Measurements from ENCODE around the gene RGS10.

The RGS10 gene

GRCh38 chr10:119514819-119515218, 27.7 kb downstream of the RGS10 start:
- Histone ChIP-seq H3K4me3 (ENCODE audit: low read length) (no peak overlapping the region), H3K27me3 (ENCODE audit: control insufficient read depth, insufficient read depth, low read length) (no peaks in the 10 kb centered on the region), H3K36me3 (ENCODE audit: control insufficient read depth, low read depth, low read length) (no peaks in the 10 kb centered on the region), H3K9ac (ENCODE audit: low read length) (no peak overlapping the region), H3K9me3 (ENCODE audit: control insufficient read depth, low read depth, low read length) (no peaks in the 10 kb centered on the region), H3K27ac (ENCODE audit: low read length) (no peak overlapping the region), H3K4me1 (ENCODE audit: control insufficient read depth, low read depth, low read length) (no peaks in the 10 kb centered on the region)

GRCh38 chr10:119511828-119512515, 30.5 kb downstream of the RGS10 start:
- no peak overlapping the region for H3K9ac ChIP-seq (ENCODE audit: low read length)
- no peaks in the 10 kb centered on the region for H3K27me3 ChIP-seq (ENCODE audit: control insufficient read depth, insufficient read depth, low read length)
- H3K9me3 ChIP-seq (ENCODE audit: control insufficient read depth, low read depth, low read length) = no peaks in the 10 kb centered on the region
- H3K36me3 ChIP-seq (ENCODE audit: control insufficient read depth, low read depth, low read length) = no peaks in the 10 kb centered on the region
- H3K4me1 ChIP-seq (ENCODE audit: control insufficient read depth, low read depth, low read length) = no peaks in the 10 kb centered on the region
- H3K27ac ChIP-seq (ENCODE audit: low read length) = no peak overlapping the region
- H3K4me3 ChIP-seq (ENCODE audit: low read length) = no peak overlapping the region

GRCh38 chr10:119509909-119510451, 32.5 kb downstream of the RGS10 start:
- Histone ChIP-seq H3K9me3 (ENCODE audit: control insufficient read depth, low read depth, low read length) (no peaks in the 10 kb centered on the region), H3K4me3 (ENCODE audit: low read length) (no peak overlapping the region), H3K27ac (ENCODE audit: low read length) (no peak overlapping the region), H3K9ac (ENCODE audit: low read length) (no peak overlapping the region), H3K4me1 (ENCODE audit: control insufficient read depth, low read depth, low read length) (no peaks in the 10 kb centered on the region), H3K27me3 (ENCODE audit: control insufficient read depth, insufficient read depth, low read length) (no peaks in the 10 kb centered on the region), H3K36me3 (ENCODE audit: control insufficient read depth, low read depth, low read length) (no peaks in the 10 kb centered on the region)

DNA sequence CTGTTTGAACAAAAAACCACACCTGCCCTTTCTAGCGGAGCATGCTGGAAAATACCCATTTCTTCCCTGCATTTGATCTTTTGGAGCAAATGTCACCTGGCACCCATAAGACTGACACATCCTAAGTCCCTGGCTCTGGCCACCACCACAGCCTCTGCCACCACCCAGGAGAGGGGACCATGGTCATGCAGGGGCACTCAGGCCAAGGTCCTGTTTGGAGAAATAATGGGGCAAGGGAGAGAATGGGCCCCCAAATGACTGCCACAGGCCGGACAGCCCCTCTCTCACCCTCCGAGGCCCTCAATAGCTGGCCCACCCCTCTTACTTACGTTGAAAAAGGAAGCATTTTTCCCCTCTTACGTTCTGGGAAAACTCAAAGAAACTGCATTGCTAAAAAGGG, 35.4 kb downstream of the RGS10 start:
- Histone ChIP-seq H3K27me3 (ENCODE audit: control insufficient read depth, insufficient read depth, low read length) (no peaks in the 10 kb centered on the region), H3K9me3 (ENCODE audit: control insufficient read depth, low read depth, low read length) (no peaks in the 10 kb centered on the region), H3K4me1 (ENCODE audit: control insufficient read depth, low read depth, low read length) (no peaks in the 10 kb centered on the region), H3K36me3 (ENCODE audit: control insufficient read depth, low read depth, low read length) (no peaks in the 10 kb centered on the region), H3K4me3 (ENCODE audit: low read length) (no peak overlapping the region), H3K27ac (ENCODE audit: low read length) (no peak overlapping the region), H3K9ac (ENCODE audit: low read length) (no peak overlapping the region)

- H3K9me3 ChIP-seq (ENCODE audit: control insufficient read depth, low read depth, low read length) = no peaks in the 10 kb centered on the region
- H3K4me3 ChIP-seq (ENCODE audit: low read length) = no peak overlapping the region
- no peak overlapping the region for H3K9ac ChIP-seq (ENCODE audit: low read length)
- no peaks in the 10 kb centered on the region for H3K4me1 ChIP-seq (ENCODE audit: control insufficient read depth, low read depth, low read length)
- H3K36me3 ChIP-seq (ENCODE audit: control insufficient read depth, low read depth, low read length) = no peaks in the 10 kb centered on the region
- H3K27ac ChIP-seq (ENCODE audit: low read length) = no peak overlapping the region
- H3K27me3 ChIP-seq (ENCODE audit: control insufficient read depth, insufficient read depth, low read length) = no peaks in the 10 kb centered on the region
Observed at GRCh38 chr10:119505588-119506315, 36.8 kb downstream of the RGS10 start.

DNA sequence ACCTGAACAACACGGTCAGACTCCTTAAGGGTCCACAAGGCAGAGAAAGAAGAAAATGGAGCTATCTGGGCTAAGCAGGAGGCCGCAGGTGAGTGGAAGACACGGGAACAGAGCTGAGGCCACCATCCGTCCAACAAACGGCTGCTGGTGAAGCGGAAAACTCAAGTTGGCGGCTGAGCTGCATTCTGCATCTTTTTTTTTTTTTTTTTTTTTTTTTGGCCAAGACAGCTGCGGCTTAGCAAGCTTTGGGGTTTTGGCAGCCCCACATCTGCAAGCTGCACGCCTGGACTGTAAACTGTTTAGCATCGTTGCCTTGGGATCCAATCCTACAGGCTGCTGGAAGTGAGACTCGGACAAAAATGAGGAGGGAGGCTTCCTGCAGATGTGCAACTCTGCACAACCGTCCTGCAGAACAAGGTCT, 37.4 kb downstream of the RGS10 start:
- Histone ChIP-seq H3K27me3 (ENCODE audit: control insufficient read depth, insufficient read depth, low read length) (no peaks in the 10 kb centered on the region), H3K9ac (ENCODE audit: low read length) (no peak overlapping the region), H3K4me3 (ENCODE audit: low read length) (no peak overlapping the region), H3K4me1 (ENCODE audit: control insufficient read depth, low read depth, low read length) (no peaks in the 10 kb centered on the region), H3K27ac (ENCODE audit: low read length) (no peak overlapping the region), H3K9me3 (ENCODE audit: control insufficient read depth, low read depth, low read length) (no peaks in the 10 kb centered on the region), H3K36me3 (ENCODE audit: control insufficient read depth, low read depth, low read length) (no peaks in the 10 kb centered on the region)

DNA sequence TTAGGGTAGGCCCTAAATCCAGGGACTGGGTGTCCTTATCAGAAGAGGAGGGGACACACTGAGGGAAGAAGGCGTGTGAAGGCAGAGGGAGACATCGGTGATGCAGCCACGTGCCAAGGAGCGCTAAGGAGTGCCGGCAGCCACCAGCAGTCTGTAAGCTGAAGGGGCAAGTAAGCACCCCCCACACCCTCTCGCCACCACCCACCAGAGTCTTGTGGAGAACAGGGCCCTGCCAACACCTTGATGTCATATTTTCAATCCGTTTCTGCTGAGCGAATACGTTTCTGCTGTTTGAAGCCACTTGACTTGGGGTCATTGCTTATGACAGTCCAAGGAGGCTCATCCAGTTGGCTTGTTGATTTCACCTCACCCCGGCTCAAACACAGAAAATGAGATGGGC, 37.9 kb downstream of the RGS10 start:
- Histone ChIP-seq H3K27ac (ENCODE audit: low read length) (no peak overlapping the region), H3K4me1 (ENCODE audit: control insufficient read depth, low read depth, low read length) (no peaks in the 10 kb centered on the region), H3K4me3 (ENCODE audit: low read length) (no peak overlapping the region), H3K27me3 (ENCODE audit: control insufficient read depth, insufficient read depth, low read length) (no peaks in the 10 kb centered on the region), H3K9me3 (ENCODE audit: control insufficient read depth, low read depth, low read length) (no peaks in the 10 kb centered on the region), H3K9ac (ENCODE audit: low read length) (no peak overlapping the region), H3K36me3 (ENCODE audit: control insufficient read depth, low read depth, low read length) (no peaks in the 10 kb centered on the region)

GRCh38 chr10:119503821-119504220, 38.7 kb downstream of the RGS10 start:
- Histone ChIP-seq H3K27ac (ENCODE audit: low read length) (no peak overlapping the region), H3K36me3 (ENCODE audit: control insufficient read depth, low read depth, low read length) (no peaks in the 10 kb centered on the region), H3K27me3 (ENCODE audit: control insufficient read depth, insufficient read depth, low read length) (no peaks in the 10 kb centered on the region), H3K9me3 (ENCODE audit: control insufficient read depth, low read depth, low read length) (no peaks in the 10 kb centered on the region), H3K4me1 (ENCODE audit: control insufficient read depth, low read depth, low read length) (no peaks in the 10 kb centered on the region), H3K9ac (ENCODE audit: low read length) (no peak overlapping the region), H3K4me3 (ENCODE audit: low read length) (no peak overlapping the region)

GRCh38 chr10:119502618-119503155, 39.8 kb downstream of the RGS10 start:
- H3K4me1 ChIP-seq (ENCODE audit: control insufficient read depth, low read depth, low read length) = no peaks in the 10 kb centered on the region
- no peaks in the 10 kb centered on the region for H3K27me3 ChIP-seq (ENCODE audit: control insufficient read depth, insufficient read depth, low read length)
- no peak overlapping the region for H3K27ac ChIP-seq (ENCODE audit: low read length)
- no peak overlapping the region for H3K9ac ChIP-seq (ENCODE audit: low read length)
- no peaks in the 10 kb centered on the region for H3K9me3 ChIP-seq (ENCODE audit: control insufficient read depth, low read depth, low read length)
- no peaks in the 10 kb centered on the region for H3K36me3 ChIP-seq (ENCODE audit: control insufficient read depth, low read depth, low read length)
- H3K4me3 ChIP-seq (ENCODE audit: low read length) = no peak overlapping the region

- H3K4me3 ChIP-seq (ENCODE audit: low read length) = no peak overlapping the region
- H3K9me3 ChIP-seq (ENCODE audit: control insufficient read depth, low read depth, low read length) = no peaks in the 10 kb centered on the region
- H3K9ac ChIP-seq (ENCODE audit: low read length) = no peak overlapping the region
- H3K4me1 ChIP-seq (ENCODE audit: control insufficient read depth, low read depth, low read length) = no peaks in the 10 kb centered on the region
- H3K27me3 ChIP-seq (ENCODE audit: control insufficient read depth, insufficient read depth, low read length) = no peaks in the 10 kb centered on the region
- no peak overlapping the region for H3K27ac ChIP-seq (ENCODE audit: low read length)
- H3K36me3 ChIP-seq (ENCODE audit: control insufficient read depth, low read depth, low read length) = no peaks in the 10 kb centered on the region
Observed at GRCh38 chr10:119502209-119502608, 40.3 kb downstream of the RGS10 start.

DNA sequence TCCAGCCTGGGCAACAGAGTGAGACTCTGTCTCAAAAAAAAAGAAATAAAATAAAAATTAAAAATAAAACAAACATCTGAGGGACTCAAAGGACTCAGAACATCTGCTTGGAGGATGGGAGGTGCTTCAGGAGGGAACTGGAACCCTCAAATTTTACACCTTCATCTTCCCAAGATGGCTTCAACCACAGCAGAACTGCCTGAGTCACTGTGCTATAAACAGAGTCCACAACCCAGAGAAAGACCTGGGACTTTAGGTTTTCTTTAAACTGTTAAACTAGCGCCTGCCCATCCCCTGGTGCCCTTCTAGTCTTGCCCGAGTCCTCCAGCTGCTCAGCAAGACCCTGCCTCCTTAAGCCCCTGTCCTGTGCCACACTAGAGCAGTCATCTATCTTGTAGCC, 40.8 kb downstream of the RGS10 start:
- H3K27ac ChIP-seq (ENCODE audit: low read length) = no peak overlapping the region
- no peak overlapping the region for H3K4me3 ChIP-seq (ENCODE audit: low read length)

More for the DNA sequence above, 40.8 kb downstream of the RGS10 start:
- H3K4me1 ChIP-seq (ENCODE audit: control insufficient read depth, low read depth, low read length) = no peaks in the 10 kb centered on the region
- H3K36me3 ChIP-seq (ENCODE audit: control insufficient read depth, low read depth, low read length) = no peaks in the 10 kb centered on the region
- no peaks in the 10 kb centered on the region for H3K27me3 ChIP-seq (ENCODE audit: control insufficient read depth, insufficient read depth, low read length)
- no peaks in the 10 kb centered on the region for H3K9me3 ChIP-seq (ENCODE audit: control insufficient read depth, low read depth, low read length)
- H3K9ac ChIP-seq (ENCODE audit: low read length) = no peak overlapping the region

Measured in iPS-18a (cell line).